ENCODE results near the gene MSRB1.
"Not testable (repeated sequence)": the region's sequence is repeated elsewhere in the genome, so short reads cannot be mapped to it uniquely, and the experiment has no call there.

Gene MSRB1

DNA sequence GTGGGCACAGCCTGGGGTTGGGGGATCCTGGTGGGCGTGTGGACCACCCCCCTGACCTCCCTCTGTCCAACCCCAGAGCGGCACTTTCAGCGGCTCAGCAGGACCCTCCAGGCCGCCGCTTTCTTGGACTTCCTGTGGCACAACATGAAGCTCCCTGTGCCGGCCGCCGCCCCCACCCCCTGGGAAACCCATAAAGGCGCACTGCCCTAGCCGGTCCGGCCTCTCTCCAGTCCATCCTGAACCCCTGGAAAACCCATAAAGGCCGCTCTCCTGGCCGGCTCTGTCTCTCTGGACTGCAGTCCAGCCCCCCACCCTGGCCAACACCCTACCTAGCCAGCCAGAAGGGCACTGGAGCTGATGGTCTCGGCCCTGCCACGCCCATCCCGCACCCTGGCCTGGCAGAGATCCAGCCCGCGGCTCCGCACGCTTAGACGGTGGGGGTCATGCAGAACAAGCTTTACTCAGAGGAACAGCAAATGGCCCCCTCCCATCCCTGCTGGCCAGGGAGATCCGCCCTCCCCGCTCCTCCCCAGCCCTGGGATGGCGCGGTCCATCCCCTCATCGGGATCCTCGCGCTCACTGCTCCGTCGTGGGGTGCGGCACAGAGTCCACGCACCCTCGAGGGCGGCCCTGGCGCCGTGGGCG is 35.6 kb upstream of the MSRB1 start:
- no peak for DNase-seq

- no peak for DNase-seq
Measured at GRCh38 chr16:1977875-1978268, 34.9 kb upstream of the MSRB1 start.

DNA sequence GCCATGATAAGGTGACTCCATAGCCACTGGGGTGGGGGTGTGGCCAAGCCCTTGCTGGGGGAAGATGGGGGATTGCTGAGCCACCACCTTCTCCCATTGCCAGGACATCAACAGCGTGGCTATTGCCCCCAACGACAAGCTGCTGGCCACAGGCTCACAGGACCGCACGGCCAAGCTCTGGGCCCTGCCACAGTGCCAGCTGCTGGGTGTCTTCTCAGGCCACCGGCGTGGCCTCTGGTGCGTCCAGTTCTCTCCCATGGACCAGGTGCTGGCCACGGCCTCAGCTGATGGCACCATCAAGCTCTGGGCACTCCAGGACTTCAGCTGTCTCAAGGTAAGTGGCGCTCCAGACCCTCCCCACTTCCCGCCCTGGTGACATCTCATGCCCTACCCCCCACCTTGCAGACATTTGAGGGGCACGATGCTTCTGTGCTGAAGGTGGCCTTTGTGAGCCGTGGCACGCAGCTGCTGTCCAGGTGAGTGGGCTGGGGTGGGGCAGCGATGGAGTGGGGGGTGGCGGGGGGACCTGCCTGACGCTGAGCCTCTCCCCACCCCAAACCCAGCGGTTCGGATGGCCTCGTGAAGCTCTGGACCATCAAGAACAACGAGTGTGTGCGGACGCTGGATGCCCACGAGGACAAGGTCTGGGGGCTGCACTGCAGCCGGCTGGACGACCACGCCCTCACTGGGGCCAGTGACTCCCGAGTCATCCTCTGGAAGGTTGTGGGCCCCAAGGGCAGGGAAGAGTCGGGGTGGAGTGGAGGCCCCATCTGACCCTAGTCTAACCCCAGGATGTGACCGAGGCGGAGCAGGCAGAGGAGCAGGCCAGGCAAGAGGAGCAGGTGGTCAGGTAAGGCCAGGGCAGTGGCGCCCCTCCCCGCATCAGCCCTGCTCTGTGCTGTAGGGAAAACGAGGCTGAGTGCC is 34.2 kb upstream of the MSRB1 start:
- DNase-seq: no peak

DNA sequence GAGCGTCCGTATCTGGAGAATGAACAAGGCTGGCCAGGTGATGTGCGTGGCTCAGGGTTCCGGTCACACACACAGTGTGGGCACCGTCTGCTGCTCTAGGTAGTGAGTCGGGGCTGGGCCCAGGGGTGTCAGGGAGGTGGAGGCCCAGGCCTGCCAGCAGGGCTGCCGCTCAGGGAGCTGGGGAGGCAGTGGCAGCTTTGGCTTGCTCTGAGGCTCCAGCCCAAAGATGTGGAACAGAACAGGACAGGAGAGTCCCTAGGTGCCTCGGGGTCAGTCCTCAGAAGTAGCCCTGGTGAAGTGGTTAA is 33.2 kb upstream of the MSRB1 start:
- DNase-seq: no peak

DNA sequence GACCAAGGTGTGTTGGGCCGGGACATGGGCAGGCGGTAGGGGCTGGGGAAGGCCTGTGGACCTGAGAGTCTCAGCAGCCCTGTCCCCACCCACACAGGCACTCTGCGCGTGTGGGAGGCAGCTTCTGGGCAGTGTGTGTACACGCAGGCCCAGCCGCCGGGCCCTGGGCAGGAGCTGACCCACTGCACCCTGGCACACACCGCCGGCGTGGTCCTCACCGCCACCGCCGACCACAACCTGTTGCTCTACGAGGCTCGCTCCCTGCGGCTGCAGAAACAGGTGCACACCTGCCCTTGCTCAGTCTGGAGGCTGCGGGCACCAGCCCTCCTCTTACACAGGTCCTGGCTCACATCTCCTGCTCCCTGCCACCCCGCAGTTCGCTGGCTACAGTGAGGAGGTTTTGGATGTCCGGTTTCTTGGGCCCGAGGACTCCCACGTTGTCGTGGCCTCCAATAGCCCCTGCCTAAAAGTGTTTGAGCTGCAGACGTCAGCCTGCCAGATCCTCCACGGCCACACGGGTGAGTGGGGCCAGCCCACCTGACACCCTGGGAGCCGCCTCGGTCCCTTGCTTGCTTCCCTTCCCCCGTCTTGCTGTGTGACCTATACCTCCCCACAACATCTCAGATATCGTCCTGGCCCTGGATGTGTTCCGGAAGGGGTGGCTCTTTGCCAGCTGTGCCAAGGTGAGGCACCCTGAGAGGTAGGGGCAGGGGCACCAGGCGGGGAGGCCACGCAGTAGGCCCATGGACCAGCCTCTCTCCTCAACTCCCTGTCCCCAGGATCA is 32.6 kb upstream of the MSRB1 start:
- no peak for DNase-seq

DNA sequence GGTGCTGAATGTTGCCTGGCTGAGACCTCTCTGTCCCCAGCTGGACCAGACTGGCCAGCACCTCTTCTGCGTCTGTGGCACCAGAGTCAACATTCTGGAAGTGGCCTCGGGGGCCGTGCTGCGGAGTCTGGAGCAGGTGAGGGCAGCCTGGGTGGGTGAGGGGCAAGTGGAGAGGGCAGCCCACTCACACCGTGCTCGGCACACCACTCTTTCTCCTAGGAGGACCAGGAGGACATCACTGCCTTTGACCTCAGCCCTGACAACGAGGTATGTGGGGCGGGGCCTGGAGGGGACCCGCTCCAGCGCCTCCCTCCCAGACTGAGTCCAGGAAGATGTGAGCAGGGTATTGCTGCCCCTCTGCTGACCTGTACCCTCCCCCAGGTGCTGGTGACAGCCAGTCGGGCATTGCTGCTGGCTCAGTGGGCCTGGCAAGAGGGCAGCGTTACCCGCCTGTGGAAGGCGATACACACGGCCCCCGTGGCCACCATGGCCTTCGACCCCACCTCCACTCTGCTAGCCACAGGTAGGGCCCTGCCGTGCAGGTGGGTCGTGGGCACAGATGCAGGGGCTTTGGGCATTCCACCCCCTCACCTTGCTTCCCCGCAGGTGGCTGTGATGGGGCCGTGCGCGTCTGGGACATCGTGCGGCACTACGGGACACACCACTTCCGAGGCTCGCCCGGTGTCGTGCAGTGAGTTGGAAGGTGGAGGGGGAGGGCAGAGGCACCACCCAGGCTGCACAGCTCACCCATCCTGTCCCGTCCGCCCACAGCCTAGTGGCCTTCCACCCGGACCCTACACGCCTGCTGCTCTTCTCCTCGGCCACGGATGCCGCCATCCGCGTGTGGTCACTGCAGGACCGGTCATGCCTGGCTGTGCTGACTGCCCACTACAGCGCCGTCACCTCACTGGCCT is 31.4 kb upstream of the MSRB1 start:
- no peak for DNase-seq

DNA sequence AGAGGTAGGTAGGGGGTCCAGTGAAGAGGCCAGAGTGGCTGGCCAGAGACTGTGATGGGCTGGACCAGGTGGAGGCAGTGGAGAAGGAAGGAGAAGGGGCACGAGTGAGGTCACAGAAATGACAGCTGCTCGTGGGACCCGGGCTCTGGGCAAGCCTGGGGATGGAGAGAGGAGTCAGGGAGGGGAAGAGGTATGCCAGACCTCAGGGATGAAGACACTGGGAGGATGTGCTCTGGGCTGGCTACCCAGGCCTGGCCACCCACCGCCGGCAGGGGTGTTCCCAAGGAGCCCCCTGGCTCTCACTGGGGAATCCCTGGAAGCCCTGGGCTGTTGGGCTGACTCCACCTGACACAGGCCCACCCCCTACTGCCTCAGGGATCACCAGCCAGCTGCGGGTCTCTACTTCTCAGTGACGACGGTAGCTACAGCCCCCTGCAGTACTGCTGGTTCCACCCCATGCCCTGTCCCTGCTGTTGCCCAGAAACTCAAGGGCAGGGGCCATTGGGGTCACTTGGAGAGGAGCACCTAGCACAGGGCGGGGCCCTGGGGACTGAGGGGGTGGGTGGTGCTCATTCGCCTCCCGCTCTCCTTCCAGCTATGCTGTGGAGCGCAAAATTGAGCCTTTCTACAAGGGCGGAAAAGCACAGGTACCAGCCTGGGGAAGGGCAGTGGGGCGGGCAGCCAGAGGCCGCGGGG is 30.6 kb upstream of the MSRB1 start:
- DNase-seq: no peak

GRCh38 chr16:1972490-1972877 is 29.5 kb upstream of the MSRB1 start:
- no peak for DNase-seq

- peak; percentile 91 for DNase-seq
Measured at GRCh38 chr16:1971796-1972489, 28.9 kb upstream of the MSRB1 start, which contains the start of gene TBL3. TSS of gene TBL3 (plus strand) at chr16:1972053. CDS start at chr16:1972165, 112 bp downstream.

GRCh38 chr16:1968146-1968953 is 25.4 kb upstream of the MSRB1 start:
- DNase-seq: no peak

DNA sequence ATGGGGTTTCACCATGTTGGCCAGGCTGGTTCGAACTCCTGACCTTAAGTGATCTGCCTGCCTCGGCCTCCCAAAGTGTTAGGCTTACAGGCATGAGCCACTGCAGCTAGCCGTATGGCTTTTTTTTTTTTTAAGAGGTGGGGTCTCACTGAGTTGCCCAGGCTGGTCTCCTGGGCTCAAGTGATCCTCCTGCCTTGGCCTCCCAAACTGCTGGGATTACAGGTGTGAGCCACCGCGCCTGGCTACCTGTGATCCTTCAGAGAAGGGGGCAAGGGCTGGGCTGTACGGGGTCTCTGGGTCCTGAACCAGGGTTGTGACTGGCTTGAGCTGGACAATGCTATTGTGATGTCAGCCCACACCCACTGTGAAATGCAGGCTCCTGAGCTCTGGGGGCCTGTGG is 23.5 kb upstream of the MSRB1 start, which contains the start of gene RNF151:
Gene RNF151, plus strand, starts transcription at position 397 of the 400 bp plus-strand sequence. CDS start 26 bp downstream, outside the sequence.
- no peak for DNase-seq

DNA sequence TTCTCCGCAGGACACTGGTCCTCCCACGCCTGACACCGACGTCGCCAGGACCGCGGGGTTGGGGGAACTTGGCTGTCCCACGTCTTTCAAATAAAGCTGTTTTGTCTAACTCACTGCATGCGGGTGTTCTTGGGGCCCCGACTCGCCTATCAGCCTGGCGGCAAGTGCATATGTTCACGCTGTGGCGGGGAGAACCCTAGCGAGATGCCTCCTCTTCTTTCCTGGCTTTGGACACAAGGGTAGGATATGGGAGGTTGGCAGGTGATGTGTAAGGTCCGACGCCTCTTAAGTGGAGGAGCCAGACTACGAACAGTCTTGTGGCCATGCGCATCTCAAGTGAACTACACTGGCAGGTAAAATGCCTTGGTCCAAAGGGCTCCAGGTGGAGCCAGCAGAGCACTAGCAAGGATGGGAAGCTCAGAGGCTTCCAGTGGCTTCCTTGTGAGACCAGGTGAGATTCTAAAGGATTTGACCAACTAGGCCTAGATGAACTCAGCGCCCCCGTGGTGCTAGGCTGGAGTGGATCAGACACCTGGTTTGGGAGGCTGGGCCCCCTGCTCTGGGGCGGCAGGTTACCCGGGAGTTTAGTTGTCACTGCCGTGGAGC is 22.5 kb upstream of the MSRB1 start:
- DNase-seq: no peak

DNA sequence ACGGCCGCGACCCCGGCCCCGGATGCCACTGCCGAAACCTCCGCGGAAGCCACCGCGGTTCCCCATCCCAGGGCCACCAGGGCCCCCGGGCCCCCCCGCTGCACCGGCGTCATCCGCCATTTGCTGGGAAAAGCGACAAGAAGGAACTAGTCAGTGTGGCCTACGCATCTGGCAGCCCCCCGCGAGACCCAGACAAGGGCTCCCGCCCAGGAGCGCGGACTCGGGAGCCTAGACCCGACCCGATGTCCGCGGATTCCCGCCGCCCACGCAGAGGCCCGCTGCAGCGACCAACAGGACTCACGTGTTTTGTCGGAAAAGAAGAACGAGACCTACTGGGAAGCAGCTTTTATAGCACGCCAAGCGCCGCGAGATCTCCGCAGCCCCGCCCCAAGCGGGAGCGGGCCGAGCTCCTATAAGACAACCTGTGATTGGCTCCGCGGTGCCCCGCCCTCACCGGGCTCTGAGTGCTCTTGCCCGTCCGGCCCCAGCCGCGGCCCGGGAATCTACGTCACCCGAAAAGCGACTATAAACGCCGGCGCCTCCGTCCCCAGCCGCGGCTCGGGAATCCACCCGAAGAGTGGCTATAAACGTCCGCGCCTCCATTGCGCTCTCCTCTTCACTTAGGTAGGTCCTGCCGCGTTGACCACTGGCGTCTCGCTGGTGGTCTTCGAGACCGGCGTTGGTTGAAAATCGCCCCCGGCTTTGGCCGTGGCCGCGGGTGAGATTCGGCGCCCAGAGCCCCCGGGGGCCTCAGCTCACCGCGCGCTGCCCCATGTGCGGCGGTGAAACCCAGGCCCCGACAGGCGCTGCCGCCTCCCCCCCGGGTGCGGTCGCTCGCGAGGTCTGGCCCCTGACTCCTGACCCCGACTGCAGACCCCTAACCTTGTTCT is 21.8 kb upstream of the MSRB1 start, which contains the start of gene RPS2:
Gene RPS2, minus strand, starts transcription at position 321 of the 890 bp plus-strand sequence. Its CDS starts 201 bp downstream, at position 120.
- DNase-seq: peak; percentile 99

DNA sequence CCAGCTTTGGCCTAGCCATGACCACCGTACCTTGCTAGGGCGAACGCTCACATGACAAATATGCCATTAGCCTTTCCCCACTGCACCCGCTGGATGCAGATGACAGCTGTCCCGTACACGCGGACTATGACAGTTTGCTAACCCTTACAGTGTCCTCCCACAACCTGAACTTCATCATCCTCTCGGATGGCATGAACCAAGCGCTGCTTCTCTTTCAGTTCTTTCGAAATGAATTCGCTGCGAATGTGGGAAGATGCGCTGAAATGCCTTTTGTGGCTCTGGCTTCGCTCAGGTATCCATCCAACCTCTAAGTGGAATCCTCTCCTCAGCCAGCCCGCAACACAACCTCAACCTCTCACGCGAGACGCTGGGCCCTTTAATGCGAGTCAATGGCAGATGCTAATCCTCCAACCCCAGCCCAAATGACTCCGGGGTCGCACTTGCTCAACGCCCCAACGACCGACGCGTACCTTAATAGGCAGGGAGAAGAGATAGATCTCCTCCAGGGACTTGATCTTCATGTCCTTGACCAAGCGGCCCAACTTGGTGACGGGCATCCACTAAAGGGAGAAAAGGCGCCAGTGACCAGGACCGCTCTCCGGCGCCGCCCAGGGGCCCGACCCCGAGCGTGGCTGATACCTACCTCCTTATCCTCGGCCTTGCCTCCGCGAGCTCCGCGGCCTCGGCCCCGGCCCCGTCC is 21.0 kb upstream of the MSRB1 start:
- DNase-seq: peak; percentile 47

DNA sequence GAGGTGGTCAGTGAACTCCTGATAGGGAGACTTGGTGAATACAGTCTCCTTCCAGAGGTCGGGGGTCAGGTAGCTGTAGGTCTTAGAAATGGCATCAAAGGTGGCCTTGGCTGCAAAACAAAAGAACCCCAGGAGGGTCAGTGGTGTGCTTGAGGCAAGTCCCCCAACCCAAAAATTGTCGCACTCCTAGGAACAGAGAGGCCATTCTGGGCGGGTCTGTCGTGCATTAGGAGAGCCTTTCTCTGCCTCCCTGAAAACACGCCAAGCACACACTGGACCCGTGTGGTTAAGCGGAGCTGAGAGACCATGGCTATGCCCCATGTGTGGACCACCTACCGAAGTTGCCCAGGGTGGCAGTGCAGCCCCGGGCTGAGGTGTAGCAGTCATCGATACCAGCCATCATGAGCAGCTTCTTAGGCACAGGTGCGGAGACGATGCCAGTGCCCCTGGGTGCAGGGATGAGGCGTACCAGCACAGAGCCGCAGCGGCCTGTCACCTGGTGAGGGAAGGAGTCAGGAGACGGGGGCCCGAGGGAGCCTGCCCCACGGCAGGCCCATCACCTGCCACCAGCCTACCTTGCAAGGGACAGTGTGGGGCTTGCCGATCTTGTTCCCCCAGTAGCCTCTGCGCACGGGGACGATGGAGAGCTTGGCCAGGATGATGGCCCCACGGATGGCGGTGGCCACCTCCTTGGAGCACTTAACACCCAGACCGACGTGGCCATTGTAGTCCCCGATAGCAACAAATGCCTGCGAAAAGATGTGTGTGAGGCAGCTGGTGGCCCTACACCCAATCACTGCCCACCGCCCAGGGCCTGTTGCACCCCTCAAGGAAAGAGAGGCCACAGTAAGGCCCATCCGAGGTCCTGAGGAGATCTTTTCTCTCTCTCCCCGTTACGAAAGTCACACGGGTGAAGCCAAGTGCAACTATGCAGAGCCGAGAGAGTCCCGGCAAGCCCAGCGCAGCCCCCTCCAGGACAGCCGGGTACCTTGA is 19.5 kb upstream of the MSRB1 start:
- not testable (repeated sequence) for DNase-seq

DNA sequence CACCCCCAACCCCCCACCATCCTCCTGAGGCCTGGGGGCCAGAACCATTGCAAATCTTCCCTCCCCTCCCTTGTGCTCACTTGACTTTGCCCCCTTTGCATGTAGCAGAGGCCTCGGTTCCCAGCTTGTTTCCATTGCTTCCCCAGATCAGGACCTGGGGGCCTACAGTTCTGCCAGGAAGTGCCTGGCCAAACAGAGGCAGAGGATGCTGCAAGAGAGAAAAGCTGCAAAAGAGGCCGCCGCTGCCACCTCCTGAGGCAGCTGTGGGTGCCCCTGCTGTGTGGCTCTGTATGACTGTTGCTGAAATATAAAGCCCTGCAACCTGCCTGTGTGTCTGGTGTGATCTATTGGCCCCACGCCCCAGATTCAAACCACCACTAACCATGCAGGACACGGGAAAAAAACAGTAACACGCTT is 18.7 kb upstream of the MSRB1 start:
- DNase-seq: no peak
